ENCODE data around the gene CDC27. TPM values are rescaled to one million over a fixed set of nuclear protein-coding genes. Genes with fewer than 3 reads are reported as not detected.
A peak's percentile ranks its signal among the peaks of the same experiment; 100 is the strongest.
"Not testable (repeated sequence)": the region's sequence is repeated elsewhere in the genome, so short reads cannot be mapped to it uniquely, and the experiment has no call there.

CDC27 gene
- total RNA-seq, 2 experiments from 2014 or later = 52.5 to 52.8 TPM

GRCh38 chr17:47176389-47176826 lies 12.7 kb downstream of the CDC27 start:
- H3K27me3 ChIP-seq (ENCODE audit: control insufficient read depth in 1 of 2, insufficient read depth in 2 of 2, low read length in 2 of 2) = no peaks in the 10 kb centered on the region
- Mint-ChIP-seq H3K4me1 (ENCODE audit: low read depth) (peaks cover 50% of the 10 kb centered on the region), H3K27me3 (no peaks in the 10 kb centered on the region), H3K4me3 (no peak overlapping the region), H3K27ac (peak overlapping the region; percentile 28), H3K36me3 (ENCODE audit: low read depth) (peaks cover 76% of the 10 kb centered on the region), H3K9me3 (no peaks in the 10 kb centered on the region)
- no peak overlapping the region for H3K27ac ChIP-seq (ENCODE audit: low read depth in 1 of 2, low read length in 2 of 2)
- ChIA-PET CTCF (no interaction called here), POLR2A (no interaction called here)
- ATAC-seq (ENCODE audit: poor library complexity) (no peak), DNase-seq (no peak)
- no peak overlapping the region for H3K4me3 ChIP-seq (ENCODE audit: low read length)
- H3K4me1 ChIP-seq (ENCODE audit: insufficient read depth, low read length) = peaks cover 13% of the 10 kb centered on the region
- peaks cover 64% of the 10 kb centered on the region for H3K36me3 ChIP-seq (ENCODE audit: insufficient read depth, low read length)
- H3K9me3 ChIP-seq (ENCODE audit: control insufficient read depth in 1 of 2, insufficient read depth in 1 of 2, low read length in 2 of 2) = no peaks in the 10 kb centered on the region
- intact Hi-C loops (cut with DNase I, micrococcal nuclease) = no loop called here
- TF ChIP-seq, protein P1, sequence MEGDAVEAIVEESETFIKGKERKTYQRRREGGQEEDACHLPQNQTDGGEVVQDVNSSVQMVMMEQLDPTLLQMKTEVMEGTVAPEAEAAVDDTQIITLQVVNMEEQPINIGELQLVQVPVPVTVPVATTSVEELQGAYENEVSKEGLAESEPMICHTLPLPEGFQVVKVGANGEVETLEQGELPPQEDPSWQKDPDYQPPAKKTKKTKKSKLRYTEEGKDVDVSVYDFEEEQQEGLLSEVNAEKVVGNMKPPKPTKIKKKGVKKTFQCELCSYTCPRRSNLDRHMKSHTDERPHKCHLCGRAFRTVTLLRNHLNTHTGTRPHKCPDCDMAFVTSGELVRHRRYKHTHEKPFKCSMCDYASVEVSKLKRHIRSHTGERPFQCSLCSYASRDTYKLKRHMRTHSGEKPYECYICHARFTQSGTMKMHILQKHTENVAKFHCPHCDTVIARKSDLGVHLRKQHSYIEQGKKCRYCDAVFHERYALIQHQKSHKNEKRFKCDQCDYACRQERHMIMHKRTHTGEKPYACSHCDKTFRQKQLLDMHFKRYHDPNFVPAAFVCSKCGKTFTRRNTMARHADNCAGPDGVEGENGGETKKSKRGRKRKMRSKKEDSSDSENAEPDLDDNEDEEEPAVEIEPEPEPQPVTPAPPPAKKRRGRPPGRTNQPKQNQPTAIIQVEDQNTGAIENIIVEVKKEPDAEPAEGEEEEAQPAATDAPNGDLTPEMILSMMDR (IDR thresholded peaks at IDR 0.05) = no peak

- H3K36me3 ChIP-seq (ENCODE audit: insufficient read depth, low read length) = peaks cover 65% of the 10 kb centered on the region
- H3K27ac ChIP-seq (ENCODE audit: low read depth in 1 of 2, low read length in 2 of 2); H3K4me3 ChIP-seq (ENCODE audit: low read length); H3K27ac Mint-ChIP-seq; H3K27me3 ChIP-seq (ENCODE audit: control insufficient read depth in 1 of 2, insufficient read depth in 2 of 2, low read length in 2 of 2); ATAC-seq (ENCODE audit: poor library complexity); H3K4me3 Mint-ChIP-seq; POLR2A ChIA-PET; intact Hi-C loops (cut with DNase I, micrococcal nuclease); DNase-seq; CTCF ChIA-PET; H3K9me3 ChIP-seq (ENCODE audit: control insufficient read depth in 1 of 2, insufficient read depth in 1 of 2, low read length in 2 of 2); H3K9me3 Mint-ChIP-seq; H3K27me3 Mint-ChIP-seq: not testable (repeated sequence)
- peaks cover 80% of the 10 kb centered on the region for H3K36me3 Mint-ChIP-seq (ENCODE audit: low read depth)
- peaks cover 42% of the 10 kb centered on the region for H3K4me1 Mint-ChIP-seq (ENCODE audit: low read depth)
- peaks cover 13% of the 10 kb centered on the region for H3K4me1 ChIP-seq (ENCODE audit: insufficient read depth, low read length)
Observed at GRCh38 chr17:47174823-47175222, 14.3 kb downstream of the CDC27 start.

DNA sequence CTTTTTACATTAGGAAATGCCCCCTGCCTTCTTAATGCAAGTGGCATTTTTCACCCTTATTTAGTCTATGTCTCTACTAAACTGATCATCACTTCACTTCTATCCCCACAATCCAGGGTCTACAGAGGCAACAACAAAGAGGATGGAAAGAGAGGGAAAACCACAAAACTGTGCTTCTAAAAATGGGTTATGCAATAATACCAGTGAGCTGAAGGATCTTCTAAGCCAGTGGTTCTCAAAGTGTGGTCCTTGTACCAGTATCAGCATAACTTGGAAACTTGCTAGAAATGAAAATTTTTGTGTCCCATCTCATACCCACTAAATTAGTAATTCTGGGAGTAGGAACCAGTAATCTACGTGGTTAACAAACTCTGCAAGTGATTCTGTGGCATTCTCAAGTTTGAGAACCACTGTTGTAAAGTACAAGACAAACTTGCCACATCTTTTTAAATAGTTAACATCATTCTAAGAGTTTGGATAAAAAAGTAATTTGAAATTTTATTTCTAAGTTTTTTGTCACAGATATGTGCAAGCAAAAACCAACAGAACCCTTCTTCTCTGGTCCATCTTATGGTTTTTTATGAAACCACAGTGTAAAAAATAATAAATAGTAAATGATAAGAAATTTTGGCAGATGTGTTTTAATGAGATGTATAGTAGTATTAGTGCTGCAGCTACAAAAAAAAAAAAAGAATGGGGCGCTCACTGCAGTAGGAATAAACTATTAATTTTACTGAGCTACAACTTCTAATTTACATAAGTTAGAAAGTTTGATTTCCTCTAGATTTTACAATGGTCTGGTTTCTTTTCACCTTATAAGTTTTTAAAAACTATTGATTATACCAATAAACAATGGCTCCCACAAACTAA lies 16.2 kb downstream of the CDC27 start:
- Mint-ChIP-seq H3K9me3 (no peaks in the 10 kb centered on the region), H3K4me3 (no peak overlapping the region), H3K27ac (peak overlapping the region; percentile 40), H3K4me1 (ENCODE audit: low read depth) (peaks cover 37% of the 10 kb centered on the region), H3K27me3 (no peaks in the 10 kb centered on the region), H3K36me3 (ENCODE audit: low read depth) (peaks cover 81% of the 10 kb centered on the region)
- Histone ChIP-seq H3K4me1 (ENCODE audit: insufficient read depth, low read length) (peaks cover 14% of the 10 kb centered on the region), H3K27ac (ENCODE audit: low read depth in 1 of 2, low read length in 2 of 2) (no peak overlapping the region), H3K4me3 (ENCODE audit: low read length) (no peak overlapping the region), H3K9me3 (ENCODE audit: control insufficient read depth in 1 of 2, insufficient read depth in 1 of 2, low read length in 2 of 2) (no peaks in the 10 kb centered on the region), H3K36me3 (ENCODE audit: insufficient read depth, low read length) (peaks cover 66% of the 10 kb centered on the region), H3K27me3 (ENCODE audit: control insufficient read depth in 1 of 2, insufficient read depth in 2 of 2, low read length in 2 of 2) (no peaks in the 10 kb centered on the region)
- intact Hi-C loops (cut with DNase I, micrococcal nuclease) = no loop called here
- DNase-seq = no peak
- ChIA-PET POLR2A (interaction anchor here (1.8 kb wide), 1 partner anchor 17 kb away, joined by 6 read pairs; the partner anchor contains the start of gene CDC27), CTCF (no interaction called here)
- TF ChIP-seq, protein P1 (IDR thresholded peaks at IDR 0.05) = no peak
- no peak for ATAC-seq (ENCODE audit: poor library complexity)

Data from CD4-positive, alpha-beta T cell (primary cell).